ENCODE measurements around the gene NDE1.

DNA sequence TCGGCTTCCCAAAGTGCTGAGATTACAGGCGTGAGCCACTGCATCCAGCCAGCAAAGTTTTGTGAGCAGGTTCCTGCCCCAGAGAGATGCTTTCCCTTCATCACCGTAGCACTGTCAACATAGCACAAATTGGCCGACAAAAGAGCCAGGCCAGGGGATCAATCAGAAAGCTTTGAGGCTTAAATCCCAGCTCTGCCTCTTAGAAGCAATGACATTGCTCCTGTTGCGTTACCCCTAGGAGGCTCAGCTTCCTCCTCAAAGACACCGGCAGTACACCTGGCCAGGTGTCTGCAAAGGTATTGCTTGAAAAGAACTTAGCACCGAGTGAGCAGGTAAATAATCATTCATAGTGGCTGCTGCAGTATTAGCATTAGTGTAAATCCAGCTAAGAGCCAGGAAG is 86.5 kb downstream of the NDE1 start:
- TF ChIP-seq, protein P1, sequence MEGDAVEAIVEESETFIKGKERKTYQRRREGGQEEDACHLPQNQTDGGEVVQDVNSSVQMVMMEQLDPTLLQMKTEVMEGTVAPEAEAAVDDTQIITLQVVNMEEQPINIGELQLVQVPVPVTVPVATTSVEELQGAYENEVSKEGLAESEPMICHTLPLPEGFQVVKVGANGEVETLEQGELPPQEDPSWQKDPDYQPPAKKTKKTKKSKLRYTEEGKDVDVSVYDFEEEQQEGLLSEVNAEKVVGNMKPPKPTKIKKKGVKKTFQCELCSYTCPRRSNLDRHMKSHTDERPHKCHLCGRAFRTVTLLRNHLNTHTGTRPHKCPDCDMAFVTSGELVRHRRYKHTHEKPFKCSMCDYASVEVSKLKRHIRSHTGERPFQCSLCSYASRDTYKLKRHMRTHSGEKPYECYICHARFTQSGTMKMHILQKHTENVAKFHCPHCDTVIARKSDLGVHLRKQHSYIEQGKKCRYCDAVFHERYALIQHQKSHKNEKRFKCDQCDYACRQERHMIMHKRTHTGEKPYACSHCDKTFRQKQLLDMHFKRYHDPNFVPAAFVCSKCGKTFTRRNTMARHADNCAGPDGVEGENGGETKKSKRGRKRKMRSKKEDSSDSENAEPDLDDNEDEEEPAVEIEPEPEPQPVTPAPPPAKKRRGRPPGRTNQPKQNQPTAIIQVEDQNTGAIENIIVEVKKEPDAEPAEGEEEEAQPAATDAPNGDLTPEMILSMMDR (IDR thresholded peaks at IDR 0.05) = no peak
- TF ChIP-seq EZH2 (IDR thresholded peaks at IDR 0.05; ENCODE audit: borderline replicate concordance, insufficient read depth, low read depth, low read length, poor library complexity, severe bottlenecking) = no peak
